GM18861 (cell line): Measurements from ENCODE around the gene ANKIB1.
"Not testable (repeated sequence)": the region's sequence is repeated elsewhere in the genome, so short reads cannot be mapped to it uniquely, and the experiment has no call there.

Experiments used
- ATAC-seq: cut with Tn5 transposase; IDR thresholded peaks from one replicate; pipeline ENCODE4 v1.9.1; 2021; ENCODE audit not compliant: unreplicated experiment

Gene ANKIB1

GRCh38 chr7:92402920-92403759 lies 157.4 kb downstream of the ANKIB1 start:
- no peak for ATAC-seq

DNA sequence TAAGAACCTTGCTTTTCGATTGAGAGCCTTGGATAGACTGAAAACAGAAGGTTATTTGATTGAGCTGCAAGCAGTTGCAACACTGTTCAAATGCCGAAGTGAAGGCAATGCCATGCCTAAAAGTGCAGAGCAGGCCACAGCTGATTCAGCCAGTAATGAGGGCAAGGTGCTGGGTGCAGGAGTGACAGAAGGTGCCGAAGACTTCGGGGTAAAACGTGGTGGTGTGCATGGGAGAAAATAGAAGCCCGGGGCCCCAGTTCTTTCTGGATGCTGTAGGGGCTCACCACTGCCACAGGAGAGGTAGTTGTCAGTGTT lies 157.9 kb downstream of the ANKIB1 start:
- no peak for ATAC-seq

DNA sequence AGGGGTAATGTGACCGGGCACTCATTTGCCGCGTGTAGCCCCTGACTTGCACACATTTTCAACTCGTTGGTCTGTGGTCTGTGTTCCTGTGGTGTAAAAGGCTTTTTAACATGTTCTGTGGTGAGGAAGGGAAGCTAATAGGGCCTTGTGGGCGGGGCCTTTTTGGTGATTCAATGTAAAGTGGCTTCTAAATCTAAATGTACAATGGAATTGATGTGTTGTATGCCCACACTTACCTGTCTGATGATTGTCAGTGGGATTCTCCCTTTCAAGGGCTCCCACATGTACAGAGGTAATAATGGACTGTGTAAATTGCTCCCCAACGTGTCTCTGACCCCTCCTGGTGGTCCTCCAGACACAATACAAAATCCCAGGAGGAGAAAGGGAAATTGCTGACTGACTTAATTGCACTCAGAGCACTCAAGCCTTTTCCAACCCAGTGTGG lies 158.4 kb downstream of the ANKIB1 start:
- no peak for ATAC-seq

- no peak for ATAC-seq
Observed at GRCh38 chr7:92409357-92409756, 163.6 kb downstream of the ANKIB1 start.

- not testable (repeated sequence) for ATAC-seq
Observed at GRCh38 chr7:92410162-92410561, 164.4 kb downstream of the ANKIB1 start.

- no peak for ATAC-seq
Observed at GRCh38 chr7:92412745-92413144, 167.0 kb downstream of the ANKIB1 start.

GRCh38 chr7:92413550-92413949 lies 167.8 kb downstream of the ANKIB1 start:
- ATAC-seq: no peak

- no peak for ATAC-seq
Observed at GRCh38 chr7:92415225-92415624, 169.5 kb downstream of the ANKIB1 start.

- ATAC-seq: no peak
Observed at GRCh38 chr7:92417913-92418312, 172.1 kb downstream of the ANKIB1 start.

GRCh38 chr7:92421676-92422435 lies 176.1 kb downstream of the ANKIB1 start:
- no peak for ATAC-seq

- no peak for ATAC-seq
Observed at GRCh38 chr7:92422926-92423325, 177.2 kb downstream of the ANKIB1 start.

- no peak for ATAC-seq
Observed at GRCh38 chr7:92423710-92424131, 177.9 kb downstream of the ANKIB1 start.

DNA sequence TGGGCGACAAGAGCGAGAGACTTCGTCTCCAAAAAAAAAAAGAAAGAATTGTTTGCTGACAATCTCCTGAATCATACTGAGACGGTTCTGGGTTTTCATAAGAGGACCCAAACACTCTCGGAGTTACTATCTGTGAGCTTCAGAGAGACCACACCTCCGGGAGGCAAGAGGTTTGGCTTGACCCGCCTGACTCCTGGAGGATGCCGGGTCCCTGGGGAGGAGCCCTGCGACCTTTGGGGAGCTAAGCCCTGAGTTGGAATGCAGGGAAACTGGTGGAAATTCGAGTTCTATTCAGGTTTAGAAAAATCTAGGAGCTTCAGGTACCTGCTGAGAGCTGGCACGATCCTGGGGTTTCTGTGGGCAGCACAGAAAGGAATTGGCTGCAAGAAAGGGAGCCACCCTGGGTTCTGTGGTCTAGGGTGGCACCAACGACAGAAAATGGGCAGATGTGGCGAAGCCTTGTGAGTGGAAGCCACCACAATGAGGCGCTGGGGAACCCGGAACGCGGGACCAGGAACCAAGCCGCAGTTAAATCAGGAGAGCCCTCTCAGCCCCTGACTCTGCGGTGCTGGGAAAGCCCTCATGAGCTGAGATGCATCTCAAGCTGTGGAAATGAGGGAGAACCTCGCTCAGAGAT lies 179.7 kb downstream of the ANKIB1 start:
- ATAC-seq: no peak

GRCh38 chr7:92427193-92427592 lies 181.4 kb downstream of the ANKIB1 start:
- ATAC-seq: no peak

DNA sequence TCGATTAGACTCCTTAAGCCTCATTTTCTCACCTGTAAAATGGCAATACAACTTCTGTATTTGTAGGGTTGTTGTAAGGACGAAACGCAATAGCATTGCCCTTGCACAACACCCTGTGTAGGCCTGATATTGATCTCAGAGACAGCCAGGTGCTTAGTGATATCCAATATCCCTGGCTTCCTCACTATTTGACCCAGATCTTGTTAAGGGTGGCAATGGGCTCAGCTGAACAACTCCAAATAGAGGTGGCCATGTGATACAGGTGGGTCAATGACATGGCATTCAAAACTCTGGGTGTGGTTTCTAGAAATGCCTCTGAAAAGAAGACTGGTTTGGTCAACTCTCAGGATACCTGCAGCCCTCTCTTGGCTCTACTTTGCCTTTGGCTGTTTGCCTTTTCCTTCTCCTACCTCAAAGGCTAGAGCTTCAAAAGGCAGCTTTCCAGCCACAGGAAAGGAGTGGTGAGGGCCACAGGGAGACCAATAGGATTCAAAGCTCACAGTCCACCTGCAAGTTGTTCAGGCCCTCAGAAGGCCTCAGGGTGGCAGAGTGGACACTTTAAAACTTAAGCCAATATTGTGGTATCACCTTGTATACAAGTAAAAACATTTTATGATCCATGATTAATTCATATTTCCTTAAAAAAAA lies 186.6 kb downstream of the ANKIB1 start:
- ATAC-seq: no peak

DNA sequence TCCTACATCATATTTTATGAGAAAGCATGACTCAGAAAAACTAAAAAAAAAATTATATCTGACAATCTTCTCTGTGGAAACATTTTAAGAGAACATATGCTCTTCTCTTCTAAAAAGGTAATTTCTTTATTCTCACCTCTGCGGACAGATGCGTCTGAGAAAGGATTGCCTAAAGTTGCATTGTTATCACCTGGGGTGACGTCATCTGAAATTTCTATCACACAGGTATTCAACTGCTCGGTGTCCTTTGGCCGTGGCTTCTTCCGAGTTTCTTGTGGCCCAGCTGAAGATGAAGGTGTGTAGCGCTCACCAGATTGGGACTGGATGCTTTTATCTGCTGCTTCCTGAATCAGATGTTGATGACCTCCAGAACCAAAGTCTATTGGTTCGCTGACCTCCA lies 187.2 kb downstream of the ANKIB1 start:
- ATAC-seq: no peak

GRCh38 chr7:92435542-92435941 lies 189.8 kb downstream of the ANKIB1 start:
- ATAC-seq: no peak

- ATAC-seq: no peak
Observed at GRCh38 chr7:92436612-92437445, 191.1 kb downstream of the ANKIB1 start.

DNA sequence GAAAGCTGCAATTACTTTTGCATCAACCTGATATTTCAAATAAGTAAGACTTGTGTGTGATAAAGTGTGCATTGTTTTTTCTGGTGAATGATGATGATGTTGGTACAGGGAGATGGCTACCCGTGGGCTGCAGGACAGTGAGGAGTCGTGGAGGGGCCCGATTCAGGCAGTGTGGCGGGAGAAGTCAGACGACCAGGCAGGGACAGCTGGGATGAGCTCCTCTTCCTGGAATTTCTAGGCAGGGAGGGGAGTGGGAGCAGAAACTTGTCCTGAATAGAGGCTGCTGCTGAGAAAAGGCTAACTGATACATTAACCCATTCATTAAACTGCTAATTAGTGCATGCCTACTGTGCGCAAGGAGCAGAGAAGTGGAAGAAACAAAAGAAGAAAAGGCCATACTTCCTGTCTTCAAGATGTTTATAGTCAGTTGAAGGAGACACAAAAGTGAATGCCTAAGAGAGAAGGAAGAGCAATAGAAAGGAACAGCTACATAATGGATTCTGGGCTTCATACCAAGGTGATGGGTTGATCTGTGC lies 192.2 kb downstream of the ANKIB1 start:
- no peak for ATAC-seq

DNA sequence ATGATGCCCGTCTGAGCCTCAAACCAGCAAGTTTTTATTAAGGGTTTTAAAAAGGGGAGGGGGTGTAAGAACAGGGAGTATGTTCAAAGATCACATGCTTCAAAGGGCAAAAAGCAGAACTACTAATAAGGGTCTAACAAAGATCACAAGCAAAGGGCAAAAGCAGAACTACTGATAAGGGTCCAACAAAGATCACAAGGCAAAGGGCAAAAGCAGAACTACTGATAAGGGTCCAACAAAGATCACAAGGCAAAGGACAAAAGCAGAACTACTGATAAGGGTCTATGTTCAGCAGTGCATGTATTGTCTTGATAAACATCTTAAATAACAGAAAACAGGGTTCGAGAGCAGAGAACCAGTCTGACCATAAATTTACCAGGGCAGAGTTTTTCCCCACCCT lies 196.9 kb downstream of the ANKIB1 start:
- ATAC-seq: not testable (repeated sequence)
